ENCODE data around the gene MAP3K5.

The MAP3K5 gene

GRCh38 chr6:136571065-136571464 is 221.2 kb downstream of the MAP3K5 start:
- no peak for DNase-seq (ENCODE audit: low read depth)

GRCh38 chr6:136568129-136568528 is 224.1 kb downstream of the MAP3K5 start:
- DNase-seq (ENCODE audit: low read depth) = no peak

GRCh38 chr6:136567688-136568087 is 224.6 kb downstream of the MAP3K5 start:
- no peak for DNase-seq (ENCODE audit: low read depth)

- DNase-seq (ENCODE audit: low read depth) = no peak
Measured at GRCh38 chr6:136566851-136567250, 225.4 kb downstream of the MAP3K5 start.

- DNase-seq (ENCODE audit: low read depth) = no peak
Measured at GRCh38 chr6:136566007-136566487, 226.2 kb downstream of the MAP3K5 start.

- DNase-seq (ENCODE audit: low read depth) = no peak
Measured at GRCh38 chr6:136564180-136564579, 228.1 kb downstream of the MAP3K5 start.

GRCh38 chr6:136563386-136564152 is 228.7 kb downstream of the MAP3K5 start:
- DNase-seq (ENCODE audit: low read depth) = no peak

- no peak for DNase-seq (ENCODE audit: low read depth)
Measured at GRCh38 chr6:136562211-136562610, 230.1 kb downstream of the MAP3K5 start.

- no peak for DNase-seq (ENCODE audit: low read depth)
Measured at GRCh38 chr6:136553166-136553787, 239.0 kb downstream of the MAP3K5 start.

GRCh38 chr6:136552054-136552453 is 240.2 kb downstream of the MAP3K5 start:
- no peak for DNase-seq (ENCODE audit: low read depth)

GRCh38 chr6:136551103-136551502 is 241.2 kb downstream of the MAP3K5 start:
- DNase-seq (ENCODE audit: low read depth) = no peak

- no peak for DNase-seq (ENCODE audit: low read depth)
Measured at GRCh38 chr6:136550330-136551071, 241.8 kb downstream of the MAP3K5 start, which contains the start of gene MAP7. Gene MAP7, minus strand, starts transcription at chr6:136550422. Its CDS starts 14 bp downstream, at chr6:136550408.

- no peak for DNase-seq (ENCODE audit: low read depth)
Measured at GRCh38 chr6:136550045-136550329, 242.3 kb downstream of the MAP3K5 start.

- no peak for DNase-seq (ENCODE audit: low read depth)
Measured at GRCh38 chr6:136549300-136550044, 242.8 kb downstream of the MAP3K5 start.

GRCh38 chr6:136548582-136549299 is 243.5 kb downstream of the MAP3K5 start:
- no peak for DNase-seq (ENCODE audit: low read depth)

- no peak for DNase-seq (ENCODE audit: low read depth)
Measured at GRCh38 chr6:136547871-136548270, 244.4 kb downstream of the MAP3K5 start.

GRCh38 chr6:136547336-136547735 is 244.9 kb downstream of the MAP3K5 start:
- DNase-seq (ENCODE audit: low read depth) = no peak

- no peak for DNase-seq (ENCODE audit: low read depth)
Measured at GRCh38 chr6:136546331-136546730, 245.9 kb downstream of the MAP3K5 start.

GRCh38 chr6:136544326-136544725 is 248.0 kb downstream of the MAP3K5 start:
- no peak for DNase-seq (ENCODE audit: low read depth)

GRCh38 chr6:136541395-136541794 is 250.9 kb downstream of the MAP3K5 start:
- DNase-seq (ENCODE audit: low read depth) = no peak

GRCh38 chr6:136539967-136540652 is 252.2 kb downstream of the MAP3K5 start:
- no peak for DNase-seq (ENCODE audit: low read depth)
